A549 (cell line): ENCODE measurements around the gene BNC2. TPM values are rescaled to one million over a fixed set of nuclear protein-coding genes. Genes with fewer than 3 reads are reported as not detected.

Source experiments
- ATAC-seq, 2 experiments: fragments of 200-7000 bp in 1 of 2; fragments of >200 bp in 1 of 2; cut with Nextera tagmentation in 1 of 2; cut with Tn5 transposase in 1 of 2; 3 replicates each; pipeline versions ENCODE4 v1.8.0 to v1.9.1; 2018 to 2020; ENCODE audit warnings: mild to moderate bottlenecking in 1 of 2, moderate library complexity in 1 of 2
- CTCF ChIA-PET: fragments of 300-600 bp; sonication (Branson Sonifier 250); formaldehyde crosslinking; extraction: SDS; loops from one replicate; lab custom pipeline; 2021; ENCODE audit warnings: antibody characterized with exemption, inconsistent platforms; lab: Yijun Ruan, JAX
- POLR2A ChIA-PET: fragments of 350-600 bp; formaldehyde crosslinking; extraction: SDS; loops from one replicate; lab custom pipeline; 2021; ENCODE audit warnings: antibody characterized with exemption, inconsistent platforms; lab: Yijun Ruan, JAX
- DNase-seq, 2 experiments: peaks; one replicate each; pipeline versions ENCODE4 v3.0.0 to v3.0.0-alpha.2; 2011 to 2016; ENCODE audit warnings: low read depth in 1 of 2, low spot score in 1 of 2
- FAIRE-seq: peaks from 2 replicates; lab custom pipeline; 2011; peaks lifted over from hg19 to GRCh38; lab: Jason Lieb, UNC
- H3K27ac ChIP-seq, 2 experiments: fragments of >200 bp; sonication (Bioruptor Twin); formaldehyde crosslinking; 3 replicates each; pipeline ENCODE4 v1.5.1; 2016 to 2017
- H3K4me1 ChIP-seq: fragments of >200 bp; sonication (Bioruptor Twin); formaldehyde crosslinking; 3 replicates; pipeline ENCODE4 v1.6.1; 2016
- H3K4me2 ChIP-seq: fragments of >200 bp; sonication (Bioruptor Twin); formaldehyde crosslinking; 3 replicates; pipeline ENCODE4 v1.6.1; 2016
- H3K4me3 ChIP-seq: fragments of >200 bp; sonication (Bioruptor Twin); formaldehyde crosslinking; 3 replicates; pipeline ENCODE4 v1.5.1; 2016
- H3K9me3 ChIP-seq: fragments of >200 bp; sonication (Bioruptor Twin); formaldehyde crosslinking; 3 replicates; pipeline ENCODE4 v1.6.1; 2016
- BHLHE40 ChIP-seq: IDR thresholded peaks from 2 replicates; pipeline ENCODE4 v1.6.1; 2012; ENCODE audit warnings: low read depth, low read length, inconsistent platforms
- ESRRA ChIP-seq: fragments of 150-350 bp; IDR thresholded peaks from 2 replicates; pipeline ENCODE4 v1.6.1; 2014; ENCODE audit warnings: mild to moderate bottlenecking, low read length, borderline replicate concordance
- FOSL2 ChIP-seq, 2 experiments: fragments of 450-650 bp in 1 of 2; fragments of >200 bp in 1 of 2; sonication (Bioruptor Twin) in 1 of 2; formaldehyde crosslinking; IDR thresholded peaks; 2 replicates each; pipeline versions ENCODE4 v1.5.0 to v1.6.1; 2016 to 2020; ENCODE audit warnings: mild to moderate bottlenecking in 1 of 2, moderate library complexity in 1 of 2
- FOXS1 ChIP-seq: fragments of 250-450 bp; sonication (Bioruptor Pico); IDR thresholded peaks from 2 replicates; pipeline ENCODE4 v1.5.0; 2020; ENCODE audit warnings: mild to moderate bottlenecking, moderate library complexity
- GATA3 ChIP-seq: IDR thresholded peaks from 2 replicates; pipeline ENCODE4 v1.6.1; 2012; ENCODE audit warnings: borderline replicate concordance
- JUN ChIP-seq, 2 experiments: fragments of >200 bp; sonication (Bioruptor Twin); formaldehyde crosslinking; IDR thresholded peaks; 2 replicates in 1 of 2; 3 replicates in 1 of 2; pipeline ENCODE4 v1.6.1; 2016 to 2017
- KDM1A ChIP-seq: fragments of 200-600 bp; sonication (generic); IDR thresholded peaks from 2 replicates; pipeline ENCODE4 v1.6.1; 2016; ENCODE audit warnings: low read depth, mild to moderate bottlenecking
- MAFK ChIP-seq: fragments of 450-650 bp; IDR thresholded peaks from 2 replicates; pipeline ENCODE4 v1.6.1; 2014; ENCODE audit not compliant: partially characterized antibody
- RARB ChIP-seq: fragments of 250-450 bp; sonication (Bioruptor Pico); IDR thresholded peaks from 2 replicates; pipeline ENCODE4 v1.8.0; 2021; ENCODE audit warnings: mild to moderate bottlenecking, moderate library complexity
- SMC3 ChIP-seq: fragments of >200 bp; sonication (Bioruptor Twin); formaldehyde crosslinking; IDR thresholded peaks from 3 replicates; pipeline ENCODE4 v1.6.1; 2018; ENCODE audit warnings: inconsistent platforms
- TFCP2L1 ChIP-seq: fragments of 250-450 bp; sonication (Bioruptor Pico); IDR thresholded peaks from 2 replicates; pipeline ENCODE4 v1.5.0; 2021; ENCODE audit warnings: mild to moderate bottlenecking
- TP53 ChIP-seq: fragments of 250-450 bp; sonication (Bioruptor Pico); IDR thresholded peaks from 2 replicates; pipeline ENCODE4 v1.5.0; 2021; ENCODE audit warnings: mild to moderate bottlenecking, moderate library complexity
- ZSCAN20 ChIP-seq: fragments of 250-450 bp; sonication (Bioruptor Pico); IDR thresholded peaks from 2 replicates; pipeline ENCODE4 v1.8.0; 2022; ENCODE audit warnings: mild to moderate bottlenecking, moderate library complexity
- WGBS: methylation state at CpG from one replicate; pipeline ENCODE4 v1.1.6; 2017; ENCODE audit errors: missing lambda C conversion rate; 5-methylcytosine and 5-hydroxymethylcytosine counted together
- polyA plus RNA-seq, 4 experiments: library from polyadenylated mRNA; depleted of rRNA in 3 of 4; stranded (reverse); fragments of >200 nt; fragmentation: RNase III in 1 of 4; extraction: RNeasy Plus Mini Kit Qiagen cat#74134 plus additional on column Dnase treatment in 1 of 4; gene quantifications; 2 replicates in 3 of 4; 3 replicates in 1 of 4; pipeline ENCODE4 v1.2.3, GENCODE V29; 2011 to 2017
- TF ChIP-seq, protein P1 (sequence below): fragments of 250-450 bp; sonication (Bioruptor Pico); IDR thresholded peaks from 2 replicates; pipeline ENCODE4 v1.5.0; 2021; ENCODE audit warnings: mild to moderate bottlenecking, moderate library complexity, borderline replicate concordance
- TF ChIP-seq, protein P2 (sequence below): fragments of >200 bp; sonication (Bioruptor Twin); formaldehyde crosslinking; IDR thresholded peaks from 3 replicates; pipeline ENCODE4 v1.6.1; 2016
- TF ChIP-seq, protein P3 (sequence below): IDR thresholded peaks from 2 replicates; pipeline ENCODE4 v1.6.1; 2012
- TF ChIP-seq, protein P4 (sequence below): fragments of 150-350 bp; IDR thresholded peaks from 2 replicates; pipeline ENCODE4 v1.6.1; 2014; ENCODE audit warnings: low read depth, mild to moderate bottlenecking, low read length
- TF ChIP-seq, protein P5 (sequence below): fragments of 200-600 bp; sonication (generic); IDR thresholded peaks from 2 replicates; pipeline ENCODE4 v1.6.1; 2016; ENCODE audit warnings: antibody characterized with exemption, mild to moderate bottlenecking, moderate library complexity

The BNC2 gene
- polyA plus RNA-seq, 2 of the 4 experiments (the other 2 are of a cell fraction) = 6.2 to 7.5 TPM

DNA sequence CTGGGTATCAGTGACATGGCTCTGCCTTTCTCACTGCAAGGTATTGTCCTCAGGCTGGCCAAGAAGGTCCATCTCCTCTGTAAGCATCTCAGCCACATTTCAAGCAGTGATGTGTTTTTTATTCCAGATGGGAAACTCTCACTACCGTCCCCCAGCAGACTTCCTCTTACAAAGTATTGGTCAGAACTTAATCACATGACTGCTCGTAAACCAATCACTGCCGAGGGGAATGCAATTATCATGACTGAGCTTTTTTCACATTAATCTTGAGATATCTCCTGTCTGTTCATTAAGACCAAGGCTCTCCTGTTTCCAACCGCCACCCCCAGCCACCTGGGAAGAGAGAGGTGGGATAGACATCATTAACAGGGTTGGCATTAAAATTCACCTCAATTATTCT is 76.4 kb downstream of the BNC2 start:
- POLR2A ChIA-PET = no interaction called here
- Histone ChIP-seq H3K4me2 (no peak overlapping the region), H3K4me1 (no peaks in the 10 kb centered on the region), H3K4me3 (no peak overlapping the region), H3K27ac (no peak overlapping the region), H3K9me3 (no peaks in the 10 kb centered on the region)
- FAIRE-seq = no peak
- CTCF ChIA-PET = interaction anchor here (1.0 kb wide), 1 partner anchor 9 kb away, joined by 3 read pairs; no protein-coding TSS in a partner anchor
- DNase-seq = no peak
- ATAC-seq = no peak
- TF ChIP-seq TFCP2L1 (CRISPR knock-in tag) = no peak
- no peak for TF ChIP-seq MAFK
- no peak for TF ChIP-seq KDM1A
- TF ChIP-seq, protein P1, sequence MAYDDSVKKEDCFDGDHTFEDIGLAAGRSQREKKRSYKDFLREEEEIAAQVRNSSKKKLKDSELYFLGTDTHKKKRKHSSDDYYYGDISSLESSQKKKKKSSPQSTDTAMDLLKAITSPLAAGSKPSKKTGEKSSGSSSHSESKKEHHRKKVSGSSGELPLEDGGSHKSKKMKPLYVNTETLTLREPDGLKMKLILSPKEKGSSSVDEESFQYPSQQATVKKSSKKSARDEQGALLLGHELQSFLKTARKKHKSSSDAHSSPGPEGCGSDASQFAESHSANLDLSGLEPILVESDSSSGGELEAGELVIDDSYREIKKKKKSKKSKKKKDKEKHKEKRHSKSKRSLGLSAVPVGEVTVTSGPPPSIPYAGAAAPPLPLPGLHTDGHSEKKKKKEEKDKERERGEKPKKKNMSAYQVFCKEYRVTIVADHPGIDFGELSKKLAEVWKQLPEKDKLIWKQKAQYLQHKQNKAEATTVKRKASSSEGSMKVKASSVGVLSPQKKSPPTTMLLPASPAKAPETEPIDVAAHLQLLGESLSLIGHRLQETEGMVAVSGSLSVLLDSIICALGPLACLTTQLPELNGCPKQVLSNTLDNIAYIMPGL (CRISPR knock-in tag) = no peak
- no peak for TF ChIP-seq SMC3
- TF ChIP-seq ESRRA = no peak
- TF ChIP-seq, protein P2, sequence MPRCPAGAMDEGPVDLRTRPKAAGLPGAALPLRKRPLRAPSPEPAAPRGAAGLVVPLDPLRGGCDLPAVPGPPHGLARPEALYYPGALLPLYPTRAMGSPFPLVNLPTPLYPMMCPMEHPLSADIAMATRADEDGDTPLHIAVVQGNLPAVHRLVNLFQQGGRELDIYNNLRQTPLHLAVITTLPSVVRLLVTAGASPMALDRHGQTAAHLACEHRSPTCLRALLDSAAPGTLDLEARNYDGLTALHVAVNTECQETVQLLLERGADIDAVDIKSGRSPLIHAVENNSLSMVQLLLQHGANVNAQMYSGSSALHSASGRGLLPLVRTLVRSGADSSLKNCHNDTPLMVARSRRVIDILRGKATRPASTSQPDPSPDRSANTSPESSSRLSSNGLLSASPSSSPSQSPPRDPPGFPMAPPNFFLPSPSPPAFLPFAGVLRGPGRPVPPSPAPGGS = no peak
- TF ChIP-seq, protein P3, sequence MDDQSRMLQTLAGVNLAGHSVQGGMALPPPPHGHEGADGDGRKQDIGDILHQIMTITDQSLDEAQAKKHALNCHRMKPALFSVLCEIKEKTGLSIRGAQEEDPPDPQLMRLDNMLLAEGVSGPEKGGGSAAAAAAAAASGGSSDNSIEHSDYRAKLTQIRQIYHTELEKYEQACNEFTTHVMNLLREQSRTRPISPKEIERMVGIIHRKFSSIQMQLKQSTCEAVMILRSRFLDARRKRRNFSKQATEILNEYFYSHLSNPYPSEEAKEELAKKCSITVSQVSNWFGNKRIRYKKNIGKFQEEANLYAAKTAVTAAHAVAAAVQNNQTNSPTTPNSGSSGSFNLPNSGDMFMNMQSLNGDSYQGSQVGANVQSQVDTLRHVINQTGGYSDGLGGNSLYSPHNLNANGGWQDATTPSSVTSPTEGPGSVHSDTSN = no peak
- TF ChIP-seq, protein P4, sequence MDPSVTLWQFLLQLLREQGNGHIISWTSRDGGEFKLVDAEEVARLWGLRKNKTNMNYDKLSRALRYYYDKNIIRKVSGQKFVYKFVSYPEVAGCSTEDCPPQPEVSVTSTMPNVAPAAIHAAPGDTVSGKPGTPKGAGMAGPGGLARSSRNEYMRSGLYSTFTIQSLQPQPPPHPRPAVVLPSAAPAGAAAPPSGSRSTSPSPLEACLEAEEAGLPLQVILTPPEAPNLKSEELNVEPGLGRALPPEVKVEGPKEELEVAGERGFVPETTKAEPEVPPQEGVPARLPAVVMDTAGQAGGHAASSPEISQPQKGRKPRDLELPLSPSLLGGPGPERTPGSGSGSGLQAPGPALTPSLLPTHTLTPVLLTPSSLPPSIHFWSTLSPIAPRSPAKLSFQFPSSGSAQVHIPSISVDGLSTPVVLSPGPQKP = no peak
- 93% methylated on average over 4 of the region's 4 CpGs for WGBS

DNA sequence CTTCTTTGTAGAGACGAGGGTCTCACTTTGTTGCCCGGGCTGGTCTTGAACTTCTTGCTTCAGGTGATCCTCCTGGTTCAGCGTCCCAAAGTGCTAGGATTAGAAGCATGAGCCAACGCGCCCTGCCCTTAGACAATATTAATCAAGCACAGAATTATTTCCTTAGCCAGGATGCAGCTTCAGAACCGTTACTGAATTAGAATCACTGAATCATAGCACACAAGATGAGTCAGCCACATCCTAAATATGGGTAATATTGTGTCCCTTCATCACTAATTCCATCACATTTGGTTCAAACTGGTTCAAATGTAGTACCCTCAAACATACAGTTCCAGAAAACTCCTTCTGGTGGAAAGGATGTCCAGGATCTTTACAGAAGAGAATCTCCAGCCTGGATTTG is 82.7 kb downstream of the BNC2 start:
- CTCF ChIA-PET = no interaction called here

DNA sequence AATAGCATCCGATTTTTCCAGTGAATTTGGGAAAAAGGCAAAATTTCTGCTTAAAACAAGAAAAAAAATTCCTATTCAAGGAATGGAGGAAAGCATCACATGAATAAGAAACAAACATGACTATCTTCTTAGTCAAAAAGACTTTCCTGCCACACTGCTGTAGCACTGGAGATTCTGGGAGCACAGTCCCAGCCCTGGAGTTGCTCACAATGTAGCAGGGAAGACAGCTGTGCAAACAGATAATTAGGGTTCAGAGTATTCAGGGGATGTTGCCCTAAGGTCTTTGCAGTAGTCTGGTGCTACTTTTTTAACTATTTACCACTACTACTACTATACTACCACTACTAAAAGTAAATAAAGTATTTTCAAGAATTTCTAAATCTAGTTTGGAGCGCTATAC is 86.5 kb downstream of the BNC2 start:
- POLR2A ChIA-PET = no interaction called here
- no peaks in the 10 kb centered on the region for H3K9me3 ChIP-seq
- 88% methylated on average over 2 of the region's 2 CpGs for WGBS
- no peak for DNase-seq
- CTCF ChIA-PET = no interaction called here
- H3K4me1 ChIP-seq = no peaks in the 10 kb centered on the region
- H3K4me2 ChIP-seq = no peak overlapping the region
- no peak for ATAC-seq
- no peak overlapping the region for H3K27ac ChIP-seq
- no peak for FAIRE-seq
- no peak overlapping the region for H3K4me3 ChIP-seq
- TF ChIP-seq BHLHE40 (no peak), FOSL2 (IDR thresholded peaks at IDR 0.05) (no peak), FOSL2 (CRISPR knock-in tag; IDR thresholded peaks at IDR 0.05) (no peak), FOXS1 (no peak), SMC3 (no peak), ZSCAN20 (CRISPR knock-in tag) (no peak), TP53 (CRISPR knock-in tag) (no peak), GATA3 (no peak), RARB (no peak), JUN (IDR thresholded peaks at IDR 0.05) (no peak)
- TF ChIP-seq, protein P5, sequence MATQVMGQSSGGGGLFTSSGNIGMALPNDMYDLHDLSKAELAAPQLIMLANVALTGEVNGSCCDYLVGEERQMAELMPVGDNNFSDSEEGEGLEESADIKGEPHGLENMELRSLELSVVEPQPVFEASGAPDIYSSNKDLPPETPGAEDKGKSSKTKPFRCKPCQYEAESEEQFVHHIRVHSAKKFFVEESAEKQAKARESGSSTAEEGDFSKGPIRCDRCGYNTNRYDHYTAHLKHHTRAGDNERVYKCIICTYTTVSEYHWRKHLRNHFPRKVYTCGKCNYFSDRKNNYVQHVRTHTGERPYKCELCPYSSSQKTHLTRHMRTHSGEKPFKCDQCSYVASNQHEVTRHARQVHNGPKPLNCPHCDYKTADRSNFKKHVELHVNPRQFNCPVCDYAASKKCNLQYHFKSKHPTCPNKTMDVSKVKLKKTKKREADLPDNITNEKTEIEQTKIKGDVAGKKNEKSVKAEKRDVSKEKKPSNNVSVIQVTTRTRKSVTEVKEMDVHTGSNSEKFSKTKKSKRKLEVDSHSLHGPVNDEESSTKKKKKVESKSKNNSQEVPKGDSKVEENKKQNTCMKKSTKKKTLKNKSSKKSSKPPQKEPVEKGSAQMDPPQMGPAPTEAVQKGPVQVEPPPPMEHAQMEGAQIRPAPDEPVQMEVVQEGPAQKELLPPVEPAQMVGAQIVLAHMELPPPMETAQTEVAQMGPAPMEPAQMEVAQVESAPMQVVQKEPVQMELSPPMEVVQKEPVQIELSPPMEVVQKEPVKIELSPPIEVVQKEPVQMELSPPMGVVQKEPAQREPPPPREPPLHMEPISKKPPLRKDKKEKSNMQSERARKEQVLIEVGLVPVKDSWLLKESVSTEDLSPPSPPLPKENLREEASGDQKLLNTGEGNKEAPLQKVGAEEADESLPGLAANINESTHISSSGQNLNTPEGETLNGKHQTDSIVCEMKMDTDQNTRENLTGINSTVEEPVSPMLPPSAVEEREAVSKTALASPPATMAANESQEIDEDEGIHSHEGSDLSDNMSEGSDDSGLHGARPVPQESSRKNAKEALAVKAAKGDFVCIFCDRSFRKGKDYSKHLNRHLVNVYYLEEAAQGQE = no peak

More for the DNA sequence above, 82.7 kb downstream of the BNC2 start:
- FAIRE-seq (no peak), DNase-seq (no peak), ATAC-seq (no peak)
- no peak for TF ChIP-seq KDM1A
- TF ChIP-seq SMC3 = no peak
- TF ChIP-seq, protein P3 = no peak
- no peak for TF ChIP-seq ESRRA
- TF ChIP-seq, protein P4 = no peak
- Histone ChIP-seq H3K4me1 (no peaks in the 10 kb centered on the region), H3K4me3 (no peak overlapping the region), H3K27ac (no peak overlapping the region), H3K9me3 (no peaks in the 10 kb centered on the region), H3K4me2 (no peak overlapping the region)
- WGBS = 63% methylated on average over 6 of the region's 6 CpGs
- POLR2A ChIA-PET = no interaction called here
